Vagina (tissue), 2 donors: Measurements from ENCODE around the gene NEMF. TPM values are rescaled to one million over a fixed set of nuclear protein-coding genes. Genes with fewer than 3 reads are reported as not detected.
"Not testable (repeated sequence)": the region's sequence is repeated elsewhere in the genome, so short reads cannot be mapped to it uniquely, and the experiment has no call there.

Source experiments
- DNase-seq, 2 donors: peaks; one replicate each; pipeline ENCODE4 v3.0.0-alpha.2; 2017; ENCODE audit errors: extremely low spot score in 2 of 2
- H3K27ac ChIP-seq: fragments of 200-600 bp; sonication (generic); one replicate; pipeline ENCODE4 v1.5.1; 2019
- H3K27me3 ChIP-seq: fragments of 200-600 bp; sonication (generic); one replicate; pipeline ENCODE4 v1.5.1; 2019
- H3K36me3 ChIP-seq, 2 donors: fragments of 200-600 bp; sonication (generic); one replicate each; pipeline ENCODE4 v1.5.1; 2017 to 2019
- H3K4me1 ChIP-seq: fragments of 200-600 bp; sonication (generic); one replicate; pipeline ENCODE4 v1.5.1; 2019
- H3K4me3 ChIP-seq, 2 donors: fragments of 200-600 bp; sonication (generic); 1 replicate in 1 of 2; 2 replicates in 1 of 2; pipeline ENCODE4 v1.5.1; 2016 to 2019
- H3K9me3 ChIP-seq: fragments of 200-600 bp; sonication (generic); one replicate; pipeline ENCODE4 v1.5.1; 2019
- CTCF ChIP-seq, 3 experiments: fragments of 450-650 bp in 2 of 3; fragments of 200-600 bp in 1 of 3; sonication (generic) in 1 of 3; IDR thresholded peaks; one replicate each; pipeline ENCODE4 v1.5.1; 2017 to 2019; ENCODE audit warnings: antibody characterized with exemption in 3 of 3, mild to moderate bottlenecking in 2 of 3, moderate library complexity in 2 of 3
- POLR2A ChIP-seq, 2 donors: fragments of 450-650 bp; IDR thresholded peaks; one replicate each; pipeline ENCODE4 v1.6.1; 2017; ENCODE audit warnings: antibody characterized with exemption in 2 of 2, mild to moderate bottlenecking in 2 of 2, moderate library complexity in 2 of 2
- POLR2AphosphoS5 ChIP-seq, 2 donors: sonication (generic); formaldehyde crosslinking; IDR thresholded peaks; one replicate each; pipeline ENCODE4 v1.9.0; 2017; ENCODE audit warnings: antibody characterized with exemption in 2 of 2, mild to moderate bottlenecking in 2 of 2, low read depth in 1 of 2; ENCODE audit not compliant: insufficient read depth in 1 of 2
- intact Hi-C: fragments of 100-400 bp; cut with DNase I; formaldehyde crosslinking; loops from one replicate; pipeline ENCODE4 v1.15.1; 2023
- total RNA-seq: library from RNA; depleted of rRNA; stranded (reverse); fragments of >200 nt; gene quantifications from one replicate; pipeline ENCODE4 v1.2.3, GENCODE V29; 2016

Gene NEMF
- total RNA-seq, 1 donor from 2014 or later: 77.8 TPM

GRCh38 chr14:49754570-49755097 is 98.0 kb downstream of the NEMF start:
- H3K9me3 ChIP-seq: no peaks in the 10 kb centered on the region
- TF ChIP-seq CTCF (IDR thresholded peaks at IDR 0.05) (no peak), POLR2A (IDR thresholded peaks at IDR 0.05) (no peak), POLR2AphosphoS5 (IDR thresholded peaks at IDR 0.05; ENCODE audit: insufficient read depth in 1 of 2, low read depth in 1 of 2) (no peak)
- intact Hi-C loops: no loop called here

GRCh38 chr14:49746476-49746875 is 106.1 kb downstream of the NEMF start:
- H3K4me3 ChIP-seq, intact Hi-C loops, H3K9me3 ChIP-seq, DNase-seq, H3K4me1 ChIP-seq, H3K27me3 ChIP-seq, H3K27ac ChIP-seq: not testable (repeated sequence)
- peaks cover 0 to 18% of the 10 kb centered on the region in 2 donors for H3K36me3 ChIP-seq

More at GRCh38 chr14:49754570-49755097, 98.0 kb downstream of the NEMF start:
- peaks cover 0 to 4% of the 10 kb centered on the region in 2 donors for H3K36me3 ChIP-seq
- DNase-seq: no peak
- H3K4me1 ChIP-seq: no peaks in the 10 kb centered on the region
- H3K4me3 ChIP-seq: no peak overlapping the region
- no peak overlapping the region for H3K27ac ChIP-seq
- no peaks in the 10 kb centered on the region for H3K27me3 ChIP-seq

GRCh38 chr14:49745191-49745590 is 107.4 kb downstream of the NEMF start:
- TF ChIP-seq CTCF (IDR thresholded peaks at IDR 0.05) (no peak), POLR2AphosphoS5 (IDR thresholded peaks at IDR 0.05; ENCODE audit: insufficient read depth in 1 of 2, low read depth in 1 of 2) (no peak), POLR2A (IDR thresholded peaks at IDR 0.05) (no peak)
- H3K27ac ChIP-seq: no peak overlapping the region
- DNase-seq: no peak
- no peaks in the 10 kb centered on the region for H3K27me3 ChIP-seq
- intact Hi-C loops: no loop called here
- H3K36me3 ChIP-seq: peaks cover 0 to 18% of the 10 kb centered on the region in 2 donors
- H3K9me3 ChIP-seq: no peaks in the 10 kb centered on the region
- no peaks in the 10 kb centered on the region for H3K4me1 ChIP-seq
- H3K4me3 ChIP-seq: no peak overlapping the region

GRCh38 chr14:49735669-49736068 is 116.9 kb downstream of the NEMF start:
- H3K4me3 ChIP-seq, H3K9me3 ChIP-seq, DNase-seq, H3K36me3 ChIP-seq, intact Hi-C loops, H3K4me1 ChIP-seq, H3K27ac ChIP-seq, H3K27me3 ChIP-seq: not testable (repeated sequence)

GRCh38 chr14:49733836-49734235 is 118.8 kb downstream of the NEMF start:
- H3K9me3 ChIP-seq: no peaks in the 10 kb centered on the region

More at GRCh38 chr14:49733836-49734235, 118.8 kb downstream of the NEMF start:
- no peak overlapping the region for H3K27ac ChIP-seq
- no peak for DNase-seq
- TF ChIP-seq POLR2A (IDR thresholded peaks at IDR 0.05): no peak
- TF ChIP-seq POLR2AphosphoS5 (IDR thresholded peaks at IDR 0.05; ENCODE audit: insufficient read depth in 1 of 2, low read depth in 1 of 2): no peak
- no peak for TF ChIP-seq CTCF (IDR thresholded peaks at IDR 0.05)
- H3K4me1 ChIP-seq: no peaks in the 10 kb centered on the region
- intact Hi-C loops: no loop called here
- H3K4me3 ChIP-seq: no peak overlapping the region
- H3K36me3 ChIP-seq: peaks cover 0 to 7% of the 10 kb centered on the region in 2 donors
- H3K27me3 ChIP-seq: no peaks in the 10 kb centered on the region
